Measurements from ENCODE around the gene FRMPD4. TPM values are rescaled to one million over a fixed set of nuclear protein-coding genes. Genes with fewer than 3 reads are reported as not detected.

Gene FRMPD4
- total and polyA plus RNA-seq, 10 of the 15 experiments (the other 5 are each of a cell fraction or from before 2014, with no cell fraction given) = not detected

- Histone ChIP-seq H3K79me2 (ENCODE audit: control insufficient read depth, insufficient read depth, low read length) (no peaks in the 10 kb centered on the region), H2AFZ (ENCODE audit: control insufficient read depth, low read depth, low read length) (no peak overlapping the region), H3K9me3 (replicated peaks; ENCODE audit: control insufficient read depth, insufficient read depth, low read length) (no peaks in the 10 kb centered on the region), H3K4me1 (ENCODE audit: control insufficient read depth, insufficient read depth, low read length) (no peaks in the 10 kb centered on the region), H3K27me3 (replicated peaks in 1 of 2; ENCODE audit: control insufficient read depth in 2 of 2, insufficient read depth in 2 of 2, low read length in 1 of 2) (no peaks in the 10 kb centered on the region), H3K9ac (ENCODE audit: control insufficient read depth, insufficient read depth, low read length) (no peak overlapping the region), H3K27ac (ENCODE audit: control insufficient read depth, insufficient read depth) (no peak overlapping the region), H3K4me3 (no peak overlapping the region), H3K36me3 (ENCODE audit: control insufficient read depth in 2 of 2, insufficient read depth in 2 of 2, low read length in 1 of 2) (no peaks in the 10 kb centered on the region), H4K20me1 (ENCODE audit: control insufficient read depth, insufficient read depth) (no peaks in the 10 kb centered on the region), H3K4me2 (ENCODE audit: control insufficient read depth, insufficient read depth) (no peak overlapping the region)
- ChIA-PET RAD21 (ENCODE audit: unreplicated experiment) (no interaction called here), SMC1A (ENCODE audit: uncharacterized antibody, unreplicated experiment) (no interaction called here), CTCF (no interaction called here), POLR2A (no interaction called here)
- TF ChIP-seq KDM1A (IDR thresholded peaks at IDR 0.05; ENCODE audit: borderline replicate concordance) (no peak), HDAC2 (IDR thresholded peaks at IDR 0.05) (no peak), FOXM1 (IDR thresholded peaks at IDR 0.05; ENCODE audit: low read depth, low read length) (no peak), JUND (IDR thresholded peaks at IDR 0.05; ENCODE audit: low read depth, low read length) (no peak), USF1 (IDR thresholded peaks at IDR 0.05; ENCODE audit: borderline replicate concordance, extremely low read length, insufficient read depth, low read depth, low read length) (no peak), ZNF384 (IDR thresholded peaks at IDR 0.05; ENCODE audit: borderline replicate concordance, low read depth, low read length) (no peak), POLR2AphosphoS5 (IDR thresholded peaks at IDR 0.05; ENCODE audit: low read length) (no peak), ZSCAN29 (IDR thresholded peaks at IDR 0.05) (no peak), TCF7 (IDR thresholded peaks at IDR 0.05; ENCODE audit: borderline replicate concordance) (no peak), CTCF (IDR thresholded peaks at IDR 0.05 in 2 of 3, conservative IDR thresholded peaks at IDR 0.05 in 1 of 3; ENCODE audit: control insufficient read depth in 2 of 3, extremely low read depth in 1 of 3, insufficient read depth in 1 of 3, low read depth in 3 of 3, low read length in 3 of 3) (no peak), CREB1 (IDR thresholded peaks at IDR 0.05; ENCODE audit: low read depth) (no peak), ATF3 (IDR thresholded peaks at IDR 0.05; ENCODE audit: borderline replicate concordance, extremely low read depth, low read depth, low read length) (no peak), IKZF2 (IDR thresholded peaks at IDR 0.05) (no peak), RELB (IDR thresholded peaks at IDR 0.05; ENCODE audit: low read depth) (no peak), SMAD1 (IDR thresholded peaks at IDR 0.05; ENCODE audit: low read depth, partially characterized antibody) (no peak), POU2F2 (IDR thresholded peaks at IDR 0.05; ENCODE audit: borderline replicate concordance, low read depth, low read length) (no peak), ASH2L (IDR thresholded peaks at IDR 0.05; ENCODE audit: borderline replicate concordance, low read depth) (no peak), MTA2 (IDR thresholded peaks at IDR 0.05; ENCODE audit: low read depth) (no peak), SREBF1 (IDR thresholded peaks at IDR 0.05; ENCODE audit: low read length) (no peak)
- no TSS peak for BruUV-seq (replicated peaks)
- ATAC-seq = no peak
- intact Hi-C loops (cut with micrococcal nuclease; ENCODE audit: unreplicated experiment) = no loop called here
- in situ Hi-C loops (cut with MboI) = no loop called here
- DNase-seq (ENCODE audit: low read depth, low spot score) = no peak
- 0% methylated on average over 2 of the region's 2 CpGs for WGBS (ENCODE audit: insufficient coverage, insufficient replicate concordance, low lambda C conversion rate, missing lambda C conversion rate)
- FAIRE-seq = no peak
These were observed 102.8 kb downstream of the FRMPD4 start for GRCh38 chrX:12241026-12241425.

Measured in GM12878 (cell line).